RWPE1 (cell line): ENCODE results near the gene ECSCR.
"Not testable (repeated sequence)": the region's sequence is repeated elsewhere in the genome, so short reads cannot be mapped to it uniquely, and the experiment has no call there.

ENCODE experiments used
- CTCF ChIA-PET: fragments of 350-600 bp; sonication (Branson Sonifier 250); formaldehyde crosslinking; extraction: SDS; loops from one replicate; lab custom pipeline; 2021; lab: Yijun Ruan, JAX
- POLR2A ChIA-PET: fragments of 400-600 bp; formaldehyde crosslinking; extraction: SDS; loops from one replicate; lab custom pipeline; 2020; ENCODE audit warnings: antibody characterized with exemption; ENCODE audit not compliant: low non-redundant PET; lab: Yijun Ruan, JAX
- DNase-seq: peaks from one replicate; pipeline ENCODE4 v3.0.0; 2012; ENCODE audit warnings: low spot score
- H3K27ac ChIP-seq: fragments of 450-650 bp; 2 replicates; pipeline ENCODE4 v1.5.1; 2017
- CTCF ChIP-seq: fragments of 450-650 bp; conservative IDR thresholded peaks from 2 replicates; pipeline ENCODE4 v1.5.1; 2017; ENCODE audit warnings: low read depth, mild to moderate bottlenecking

The ECSCR gene

GRCh38 chr5:139414581-139415130 is 47.9 kb downstream of the ECSCR start:
- DNase-seq, result no peak
- POLR2A ChIA-PET, result interaction anchor here (1.4 kb wide), 1 partner anchor 11 kb away, joined by 6 read pairs; the partner anchor contains the start of gene SPATA24
- H3K27ac ChIP-seq, result peak overlapping the region; percentile 79
- no peak for TF ChIP-seq CTCF
- CTCF ChIA-PET, result interaction anchor here (0.6 to 1.0 kb wide), 2 partner anchors 8 to 114 kb away, joined by 3 to 4 read pairs; no protein-coding TSS in a partner anchor

DNA sequence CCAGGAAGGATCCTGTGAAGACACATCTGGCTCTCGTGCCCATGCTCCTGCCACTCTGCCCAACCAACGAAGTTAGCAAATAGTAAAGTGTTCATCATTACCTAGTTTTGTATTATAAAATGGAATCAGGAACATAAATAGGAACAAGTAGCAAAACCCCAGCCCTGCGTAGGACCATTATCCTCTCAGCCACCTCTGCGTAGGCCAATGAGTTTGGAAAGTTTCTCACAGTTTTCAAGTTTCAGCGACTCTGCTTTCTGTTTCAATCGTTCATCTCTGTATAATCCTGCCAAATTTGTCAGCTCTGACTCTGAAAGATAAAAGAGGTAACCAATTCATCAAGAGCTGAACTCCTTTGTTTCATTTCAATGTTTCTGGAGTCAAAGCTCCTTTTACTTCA is 48.6 kb downstream of the ECSCR start:
- CTCF ChIA-PET, result interaction anchor here (1.0 kb wide), 1 partner anchor 8 kb away, joined by 3 read pairs; no protein-coding TSS in a partner anchor
- H3K27ac ChIP-seq, result no peak overlapping the region
- no peak for DNase-seq
- POLR2A ChIA-PET, result no interaction called here
- TF ChIP-seq CTCF, result no peak

DNA sequence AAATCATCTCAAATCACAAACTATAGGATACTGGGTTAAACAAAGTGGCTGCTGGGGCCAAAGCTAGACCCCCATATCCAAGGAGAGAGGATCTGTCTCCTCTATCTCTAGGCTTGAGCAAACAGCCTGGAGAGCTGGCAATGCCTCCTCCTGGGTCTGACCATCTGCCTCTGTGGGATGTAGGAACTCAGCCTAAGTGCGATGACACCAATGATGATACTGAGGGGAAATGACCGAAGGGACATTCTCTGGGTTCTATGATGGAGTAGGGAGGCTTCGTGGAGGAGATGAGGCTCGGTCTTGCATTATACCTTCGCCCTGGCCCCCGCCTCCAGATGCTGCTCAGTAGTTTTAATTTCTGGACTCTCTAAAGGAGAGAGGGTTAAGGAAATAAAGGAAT is 49.4 kb downstream of the ECSCR start:
- CTCF ChIA-PET, result no interaction called here

DNA sequence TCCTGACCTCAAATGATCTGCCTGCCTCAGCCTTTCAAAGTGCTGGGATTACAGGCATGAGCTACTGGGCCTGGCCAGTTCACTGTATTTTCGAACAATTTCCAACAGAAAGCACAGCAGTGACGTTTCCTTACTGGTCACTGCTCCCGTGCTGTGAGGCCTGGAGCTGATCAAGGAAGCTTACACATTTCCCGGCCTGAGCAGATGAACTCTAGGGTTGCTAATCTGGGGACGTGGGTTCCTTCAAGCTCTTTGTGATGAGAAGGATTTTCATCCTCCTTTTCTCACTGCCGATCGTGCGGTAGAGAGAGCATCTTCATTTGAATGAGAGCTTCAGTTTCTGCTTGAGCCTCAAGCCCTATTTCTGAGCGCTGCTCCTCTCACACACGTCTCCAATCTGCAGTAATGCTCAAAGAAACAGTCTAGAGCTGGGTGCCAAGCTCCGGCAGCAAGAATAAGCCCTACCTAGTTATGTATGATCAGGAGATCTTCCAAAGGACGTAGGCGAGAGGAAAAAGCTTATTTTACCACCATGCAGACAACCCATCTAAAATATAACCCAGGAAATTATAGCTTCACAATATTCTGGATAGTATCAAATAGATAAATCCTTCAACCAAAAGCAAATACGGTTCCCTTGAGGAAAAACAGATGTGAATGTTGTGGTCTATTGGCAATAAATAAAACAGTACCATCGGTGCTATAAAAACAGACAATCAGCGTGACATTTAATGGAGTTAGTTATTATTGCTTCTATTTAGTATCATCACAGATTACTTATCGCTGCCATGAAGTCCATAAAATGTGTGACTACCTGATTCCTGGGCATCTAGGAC is 51.3 kb downstream of the ECSCR start:
- POLR2A ChIA-PET, result interaction anchor here (0.7 kb wide), 1 partner anchor 159 kb away, joined by 3 read pairs; no protein-coding TSS in a partner anchor
- DNase-seq, result no peak
- CTCF ChIA-PET, result interaction anchor here (0.6 to 1.3 kb wide), 5 partner anchors 102 to 733 kb away, joined by 4 to 7 read pairs (median 4); no protein-coding TSS in a partner anchor
- H3K27ac ChIP-seq, result no peak overlapping the region
- no peak for TF ChIP-seq CTCF

More for the DNA sequence above, 49.4 kb downstream of the ECSCR start:
- POLR2A ChIA-PET, result no interaction called here
- no peak for TF ChIP-seq CTCF
- H3K27ac ChIP-seq, result no peak overlapping the region
- DNase-seq, result no peak

DNA sequence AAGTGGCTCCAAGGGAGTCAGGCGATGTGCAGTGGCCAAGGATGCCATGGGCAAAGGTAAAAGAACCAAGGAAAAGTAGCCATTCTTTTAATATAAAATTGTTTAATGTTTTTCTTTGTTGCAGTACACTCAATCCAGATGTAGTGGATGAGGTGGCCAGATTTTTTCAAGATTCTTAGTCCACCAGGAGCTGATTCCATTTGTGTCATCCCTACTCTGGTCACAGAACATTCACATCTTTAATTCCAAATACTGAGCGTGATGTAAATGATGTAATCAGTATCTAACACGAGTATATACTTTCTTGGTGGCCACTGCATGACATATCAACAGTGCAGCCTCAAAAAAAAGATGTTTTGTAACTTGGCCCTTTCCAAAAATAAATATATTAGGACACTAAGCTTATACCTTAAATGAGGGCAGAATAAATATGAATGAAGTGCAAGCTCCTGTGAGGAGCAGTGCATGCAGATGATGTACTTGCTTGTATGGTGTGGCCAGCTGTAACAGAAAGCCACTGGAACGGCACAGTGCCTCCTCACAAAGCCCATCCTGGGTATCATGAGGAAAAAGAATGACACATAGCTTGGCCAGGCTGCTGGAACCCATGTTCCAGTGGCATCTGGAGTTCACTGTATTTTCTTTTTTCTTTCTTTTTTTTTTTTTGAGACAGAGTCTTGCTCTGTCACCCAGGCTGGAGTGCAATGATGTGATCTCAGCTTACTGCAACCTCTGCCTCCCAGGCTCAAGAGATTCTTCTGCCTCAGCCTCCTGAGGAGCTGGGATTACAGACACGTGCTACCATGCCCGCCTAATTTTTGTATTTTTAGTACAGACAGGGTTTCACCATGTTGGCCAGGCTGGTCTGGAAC is 52.2 kb downstream of the ECSCR start:
- ChIA-PET POLR2A (interaction anchor here (0.7 kb wide), 1 partner anchor 160 kb away, joined by 3 read pairs; no protein-coding TSS in a partner anchor), CTCF (interaction anchor here (0.5 to 1.3 kb wide), 6 partner anchors 70 to 892 kb away, joined by 3 to 7 read pairs (median 4); no protein-coding TSS in a partner anchor)
- TF ChIP-seq CTCF, result no peak
- DNase-seq, result no peak
- H3K27ac ChIP-seq, result no peak overlapping the region

GRCh38 chr5:139409116-139409515 is 53.4 kb downstream of the ECSCR start:
- CTCF ChIA-PET, result interaction anchor here (0.7 to 1.3 kb wide), 2 partner anchors 104 to 559 kb away, joined by 3 to 4 read pairs; no protein-coding TSS in a partner anchor
- POLR2A ChIA-PET, DNase-seq, H3K27ac ChIP-seq: not testable (repeated sequence)
